GM13977 (cell line): Measurements from ENCODE around the gene PXK.
A peak's percentile ranks its signal among the peaks of the same experiment; 100 is the strongest.

Experiments used
- DNase-seq: peaks from one replicate; pipeline ENCODE4 v3.0.0; 2012; ENCODE audit warnings: low spot score
- in situ Hi-C: fragments of 300-500 bp; cut with MboI; formaldehyde crosslinking; loops from one replicate; pipeline ENCODE4 v1.12.0; 2022; ENCODE audit warnings: low sequenced_read_pairs, low pct_unique_long_range_greater_than_20kb, mixed read lengths, inconsistent platforms; ENCODE audit not compliant: unreplicated experiment
- TF ChIP-seq, protein P1 (sequence below): IDR thresholded peaks from 2 replicates; pipeline ENCODE4 v1.5.1; 2012; ENCODE audit warnings: mild to moderate bottlenecking, control low read depth; ENCODE audit not compliant: insufficient read depth; ENCODE audit errors: extremely low read depth, missing control alignments

PXK gene

DNA sequence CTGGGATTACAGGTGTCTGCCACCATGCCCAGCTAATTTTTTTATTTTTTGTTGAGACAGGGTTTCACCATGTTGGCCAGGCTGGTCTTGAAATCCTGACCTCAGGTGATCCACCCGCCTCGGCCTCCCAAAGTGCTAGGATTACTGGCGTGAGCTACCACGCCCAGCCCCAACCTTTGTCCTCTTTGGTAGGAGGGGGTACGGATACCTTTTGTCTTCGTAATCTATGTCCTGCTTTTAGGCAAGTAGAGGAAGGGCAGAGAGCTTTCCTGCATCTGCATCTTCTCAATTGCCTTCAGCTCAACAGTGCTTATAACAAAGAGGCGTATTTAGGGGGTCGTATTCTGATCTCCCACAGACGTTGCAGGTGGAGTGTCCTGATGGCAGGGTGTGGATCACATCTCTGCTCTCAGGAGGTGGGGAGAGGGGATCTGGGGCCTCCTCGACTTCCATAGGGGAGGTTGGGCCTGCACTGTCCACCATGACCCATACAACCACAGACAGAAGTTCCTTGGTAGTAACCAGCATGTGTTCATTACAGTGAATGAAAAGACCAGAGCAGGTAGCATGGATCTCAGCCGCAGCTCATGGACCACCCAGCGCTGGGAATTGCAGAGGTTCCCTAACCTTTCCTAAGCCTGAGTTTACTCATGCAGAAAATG is 137.8 kb downstream of the PXK start:
- TF ChIP-seq, protein P1, sequence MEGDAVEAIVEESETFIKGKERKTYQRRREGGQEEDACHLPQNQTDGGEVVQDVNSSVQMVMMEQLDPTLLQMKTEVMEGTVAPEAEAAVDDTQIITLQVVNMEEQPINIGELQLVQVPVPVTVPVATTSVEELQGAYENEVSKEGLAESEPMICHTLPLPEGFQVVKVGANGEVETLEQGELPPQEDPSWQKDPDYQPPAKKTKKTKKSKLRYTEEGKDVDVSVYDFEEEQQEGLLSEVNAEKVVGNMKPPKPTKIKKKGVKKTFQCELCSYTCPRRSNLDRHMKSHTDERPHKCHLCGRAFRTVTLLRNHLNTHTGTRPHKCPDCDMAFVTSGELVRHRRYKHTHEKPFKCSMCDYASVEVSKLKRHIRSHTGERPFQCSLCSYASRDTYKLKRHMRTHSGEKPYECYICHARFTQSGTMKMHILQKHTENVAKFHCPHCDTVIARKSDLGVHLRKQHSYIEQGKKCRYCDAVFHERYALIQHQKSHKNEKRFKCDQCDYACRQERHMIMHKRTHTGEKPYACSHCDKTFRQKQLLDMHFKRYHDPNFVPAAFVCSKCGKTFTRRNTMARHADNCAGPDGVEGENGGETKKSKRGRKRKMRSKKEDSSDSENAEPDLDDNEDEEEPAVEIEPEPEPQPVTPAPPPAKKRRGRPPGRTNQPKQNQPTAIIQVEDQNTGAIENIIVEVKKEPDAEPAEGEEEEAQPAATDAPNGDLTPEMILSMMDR, result no peak
- in situ Hi-C loops, result no loop called here
- DNase-seq, result no peak

DNA sequence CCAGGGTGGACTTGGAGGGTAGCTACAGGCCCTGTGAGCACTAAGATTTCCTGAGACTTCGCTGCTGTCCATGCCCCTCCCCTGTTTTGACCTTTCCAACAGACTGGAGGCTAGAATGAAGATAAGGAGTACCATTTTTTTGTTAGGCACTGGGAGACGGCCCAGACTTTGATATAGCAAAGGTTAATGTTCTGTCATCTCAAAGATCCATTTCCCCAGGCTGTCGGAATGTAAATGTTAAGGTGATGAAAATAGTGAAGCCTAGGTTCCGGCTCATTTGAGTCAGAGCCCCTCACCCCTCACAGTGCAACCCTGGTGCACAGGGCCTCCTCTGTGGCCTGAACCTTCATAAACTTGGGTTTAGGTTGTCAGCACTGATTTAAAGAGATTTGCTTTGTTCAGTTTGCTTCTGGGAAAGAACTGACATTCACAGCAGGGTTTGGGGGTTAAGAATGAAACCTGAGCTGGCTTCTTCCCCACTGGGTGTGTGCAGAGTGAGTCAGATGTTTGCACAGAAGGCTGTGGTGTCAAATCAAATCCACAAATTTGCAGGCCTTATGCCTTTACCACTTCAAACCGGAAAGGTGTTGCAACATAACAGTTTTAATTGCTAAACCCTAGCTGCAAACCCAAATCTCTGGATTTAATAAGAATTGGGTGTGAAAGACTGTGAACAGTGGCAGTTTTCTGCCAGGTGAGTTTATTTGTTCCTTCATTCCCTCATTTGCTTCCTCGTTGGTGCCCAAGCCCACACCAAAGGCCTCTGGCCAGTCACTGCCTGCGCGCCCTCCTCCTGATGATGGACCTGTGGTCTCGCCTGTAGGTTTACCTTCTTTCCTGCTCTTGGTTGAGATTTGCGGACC is 138.6 kb downstream of the PXK start:
- peak; percentile 43 for DNase-seq
- TF ChIP-seq, protein P1, result no peak
- in situ Hi-C loops, result no loop called here

DNA sequence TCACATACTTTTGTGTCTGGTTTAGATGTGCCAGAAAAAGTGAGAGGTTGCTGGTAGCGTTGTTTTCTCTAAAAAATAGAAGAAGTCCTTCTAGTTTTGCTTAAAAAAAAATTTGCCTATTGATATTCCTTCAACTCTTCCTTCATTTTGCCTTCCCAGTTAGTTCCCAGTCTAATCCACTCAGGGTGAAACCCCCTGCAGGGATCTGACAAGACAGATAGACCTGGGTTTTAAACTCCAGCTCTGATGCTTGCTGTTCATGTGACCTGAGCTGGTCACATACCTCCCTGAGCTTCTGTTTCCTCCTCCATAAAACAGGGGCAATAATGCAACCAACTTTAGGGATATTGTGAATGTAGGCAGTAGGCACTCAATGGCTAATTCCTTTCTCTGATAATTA is 140.6 kb downstream of the PXK start:
- in situ Hi-C loops, result no loop called here
- TF ChIP-seq, protein P1, result no peak

DNA sequence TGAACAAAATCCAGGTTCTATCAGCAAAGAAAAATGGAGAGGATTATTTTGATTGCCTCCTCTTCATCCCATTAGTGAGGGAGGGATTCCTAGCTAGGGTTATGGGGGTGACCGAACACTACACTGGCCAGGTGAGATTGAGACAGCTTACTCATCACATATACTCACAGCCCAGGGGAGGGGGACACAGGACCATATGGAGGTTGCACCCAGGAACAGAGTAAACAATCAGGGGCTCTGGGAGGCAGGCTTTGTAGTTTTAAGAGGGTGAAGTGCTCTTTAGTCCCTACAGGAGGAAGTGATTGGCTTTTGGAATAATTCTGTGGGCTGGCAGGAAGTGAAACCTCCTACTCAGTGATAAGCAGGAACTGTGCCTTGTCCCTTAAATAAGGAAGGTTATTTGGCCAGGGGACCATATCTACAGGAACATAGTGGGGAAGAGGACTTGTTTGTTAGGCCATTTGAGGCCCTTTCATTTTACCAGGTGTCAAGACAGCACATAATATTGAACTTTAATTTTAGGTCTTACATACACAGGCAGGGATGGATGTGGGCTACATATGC is 141.7 kb downstream of the PXK start:
- in situ Hi-C loops, result no loop called here
- DNase-seq, result no peak
- TF ChIP-seq, protein P1, result no peak

More for the DNA sequence above, 140.6 kb downstream of the PXK start:
- no peak for DNase-seq

DNA sequence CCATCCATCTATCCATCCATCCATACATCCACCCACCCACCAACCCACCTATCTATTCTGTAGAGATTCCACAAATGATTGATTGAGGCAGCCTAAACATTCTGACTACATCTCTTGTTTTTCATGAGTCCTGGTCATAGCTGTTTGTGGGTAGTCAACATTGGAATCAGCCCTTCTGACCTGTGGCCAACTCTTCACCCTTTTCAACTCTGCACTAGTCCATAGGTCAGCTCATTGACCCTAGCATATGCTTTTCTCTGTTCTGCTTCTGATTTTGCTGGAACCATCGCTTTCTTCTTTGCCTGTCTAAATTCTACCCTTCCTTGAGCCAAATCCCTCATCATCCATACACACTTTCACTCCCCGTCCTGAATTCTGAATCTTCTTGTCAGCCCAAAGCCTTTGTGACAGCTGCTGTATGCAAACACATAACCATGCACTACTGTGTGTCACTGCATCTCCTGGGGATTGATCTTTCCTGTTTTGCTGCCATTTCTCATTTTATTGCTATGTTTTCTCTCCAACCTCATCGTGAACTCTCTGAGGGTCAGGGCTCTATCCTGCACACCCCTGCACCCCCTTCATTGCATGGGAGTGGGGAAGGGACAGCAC is 142.4 kb downstream of the PXK start:
- DNase-seq, result no peak
- TF ChIP-seq, protein P1, result no peak
- in situ Hi-C loops, result no loop called here
